IMR-90 (cell line): ENCODE measurements around the gene LHPP. TPM values are rescaled to one million over a fixed set of nuclear protein-coding genes. Genes with fewer than 3 reads are reported as not detected.

Experiments used
- ATAC-seq: fragments of 200-7000 bp; cut with Tn5 transposase; 2 replicates; pipeline ENCODE4 v1.9.1; 2020; ENCODE audit warnings: low read depth, mild to moderate bottlenecking, moderate library complexity
- BruUV-seq: library from RNA; stranded (reverse); fragments of 400-500 nt; replicated peaks from 2 replicates; lab custom pipeline; 2021; lab: Mats Ljungman, UMichigan
- CTCF ChIA-PET: fragments of 300-600 bp; formaldehyde crosslinking; extraction: SDS; loops from one replicate; lab custom pipeline; 2021; ENCODE audit warnings: antibody characterized with exemption; lab: Yijun Ruan, JAX
- POLR2A ChIA-PET: fragments of 300-600 bp; sonication (Branson Sonifier 250); formaldehyde crosslinking; loops from one replicate; lab custom pipeline; 2022; ENCODE audit warnings: antibody characterized with exemption; ENCODE audit not compliant: unreplicated experiment; lab: Charles Lee
- DNase-seq: peaks from one replicate; pipeline ENCODE4 v3.0.0; 2013
- H2AFZ ChIP-seq: replicated peaks from 2 replicates; pipeline ENCODE3; 2013; ENCODE audit warnings: low read length, mild to moderate bottlenecking; ENCODE audit not compliant: poor library complexity
- H2AK5ac ChIP-seq: 2 replicates; pipeline ENCODE4 v1.6.1; 2013; ENCODE audit warnings: low read depth, low read length, inconsistent platforms
- H2AK9ac ChIP-seq: replicated peaks from 2 replicates; pipeline ENCODE3; 2013; ENCODE audit warnings: mild to moderate bottlenecking, low read depth, low read length, moderate library complexity; ENCODE audit not compliant: poor library complexity
- H2BK120ac ChIP-seq: 2 replicates; pipeline ENCODE4 v1.6.1; 2013; ENCODE audit warnings: low read depth, low read length, inconsistent platforms
- H2BK15ac ChIP-seq: 3 replicates; pipeline ENCODE4 v1.6.1; 2013; ENCODE audit warnings: low read depth, low read length, inconsistent platforms
- H2BK20ac ChIP-seq: 2 replicates; pipeline ENCODE4 v1.6.1; 2013; ENCODE audit warnings: low read depth, mild to moderate bottlenecking, inconsistent platforms, low read length, moderate library complexity
- H2BK5ac ChIP-seq: 2 replicates; pipeline ENCODE4 v1.6.1; 2013; ENCODE audit warnings: mild to moderate bottlenecking, low read depth, low read length, inconsistent platforms; ENCODE audit not compliant: poor library complexity, severe bottlenecking
- H3K14ac ChIP-seq: replicated peaks from 2 replicates; pipeline ENCODE4 v1.6.1; 2013; ENCODE audit warnings: low read depth, low read length, inconsistent platforms
- H3K18ac ChIP-seq: 2 replicates; pipeline ENCODE4 v1.6.1; 2013; ENCODE audit warnings: low read depth, low read length, control low read depth
- H3K23ac ChIP-seq: 2 replicates; pipeline ENCODE4 v1.6.1; 2013; ENCODE audit warnings: low read depth, low read length, inconsistent platforms
- H3K27ac ChIP-seq: 2 replicates; pipeline ENCODE4 v1.5.1; 2013; ENCODE audit warnings: mild to moderate bottlenecking, control low read depth, low read length; ENCODE audit not compliant: insufficient read depth
- H3K27me3 ChIP-seq: 2 replicates; pipeline ENCODE4 v1.6.1; 2013; ENCODE audit warnings: low read length; ENCODE audit not compliant: control insufficient read depth, insufficient read depth
- H3K36me3 ChIP-seq: 2 replicates; pipeline ENCODE4 v1.6.1; 2013; ENCODE audit warnings: low read length, mixed read lengths; ENCODE audit not compliant: control insufficient read depth, insufficient read depth
- H3K4ac ChIP-seq: 2 replicates; pipeline ENCODE4 v1.6.1; 2013; ENCODE audit warnings: low read depth, low read length, inconsistent platforms
- H3K4me1 ChIP-seq: 2 replicates; pipeline ENCODE4 v1.6.1; 2013; ENCODE audit warnings: low read length, mixed read lengths; ENCODE audit not compliant: control insufficient read depth, insufficient read depth
- H3K4me2 ChIP-seq: 2 replicates; pipeline ENCODE4 v1.6.1; 2013; ENCODE audit warnings: low read depth, mild to moderate bottlenecking, control low read depth, low read length, moderate library complexity
- H3K4me3 ChIP-seq: 2 replicates; pipeline ENCODE4 v1.5.1; 2013; ENCODE audit warnings: low read depth, mild to moderate bottlenecking, control low read depth, low read length, moderate library complexity; ENCODE audit not compliant: insufficient read depth
- H3K56ac ChIP-seq: 2 replicates; pipeline ENCODE4 v1.6.1; 2013; ENCODE audit warnings: low read length, inconsistent platforms; ENCODE audit not compliant: insufficient read depth; ENCODE audit errors: extremely low read depth
- H3K79me1 ChIP-seq, 2 experiments: 2 replicates each; pipeline ENCODE4 v1.6.1; 2013; ENCODE audit warnings: low read length in 2 of 2, inconsistent platforms in 1 of 2, low read depth in 1 of 2
- H3K9ac ChIP-seq: 2 replicates; pipeline ENCODE4 v1.6.1; 2013; ENCODE audit warnings: low read depth, low read length, control low read depth
- H3K9me1 ChIP-seq: 2 replicates; pipeline ENCODE4 v1.6.1; 2013; ENCODE audit warnings: low read length, inconsistent platforms; ENCODE audit not compliant: insufficient read depth
- H3K9me3 ChIP-seq: 2 replicates; pipeline ENCODE4 v1.6.1; 2013; ENCODE audit warnings: low read length; ENCODE audit not compliant: control insufficient read depth, insufficient read depth
- H4K20me1 ChIP-seq: 2 replicates; pipeline ENCODE4 v1.6.1; 2013; ENCODE audit warnings: low read length, inconsistent platforms; ENCODE audit not compliant: insufficient read depth
- H4K5ac ChIP-seq: 2 replicates; pipeline ENCODE4 v1.6.1; 2013; ENCODE audit warnings: mild to moderate bottlenecking, low read depth, low read length, control low read depth
- H4K8ac ChIP-seq, 2 experiments: 2 replicates each; pipeline ENCODE4 v1.6.1; 2013; ENCODE audit warnings: low read depth in 2 of 2, low read length in 2 of 2, control low read depth in 1 of 2, inconsistent platforms in 1 of 2
- H4K91ac ChIP-seq: 2 replicates; pipeline ENCODE4 v1.6.1; 2013; ENCODE audit warnings: low read depth, low read length, inconsistent platforms; ENCODE audit not compliant: insufficient read depth
- CHD1 ChIP-seq: IDR thresholded peaks from 2 replicates; pipeline ENCODE4 v1.6.1; 2012; ENCODE audit warnings: low read depth, low read length, improper control_type of control experiment
- MAFK ChIP-seq: IDR thresholded peaks from 2 replicates; pipeline ENCODE4 v1.6.1; 2012; ENCODE audit warnings: low read depth, low read length, improper control_type of control experiment
- WGBS, 2 experiments: methylation state at CpG; one replicate each; pipeline versions ENCODE4 v1.1.5 to v1.1.7; 2013; ENCODE audit warnings: missing lambda C conversion rate in 2 of 2; ENCODE audit not compliant: insufficient read length in 1 of 2; ENCODE audit errors: extremely low coverage in 2 of 2; 5-methylcytosine and 5-hydroxymethylcytosine counted together
- dilution Hi-C: fragments of 300-500 bp; cut with HindIII; formaldehyde crosslinking; loops from one replicate; pipeline ENCODE4 v1.14.3; 2018; ENCODE audit warnings: low sequenced_read_pairs; ENCODE audit not compliant: unreplicated experiment
- in situ Hi-C: fragments of 300-500 bp; cut with MboI; formaldehyde crosslinking; loops from 3 replicates; pipeline ENCODE4 v1.14.3; 2019; ENCODE audit warnings: low sequenced_read_pairs, inconsistent platforms, mixed read lengths
- intact Hi-C: fragments of 100-400 bp; cut with micrococcal nuclease; formaldehyde crosslinking; loops from 2 replicates; pipeline ENCODE4 v1.10.0; 2022
- polyA plus RNA-seq, 3 experiments: library from polyadenylated mRNA; depleted of rRNA; stranded (reverse); fragments of >200 nt; gene quantifications; 2 replicates each; pipeline ENCODE4 v1.2.3, GENCODE V29; 2012; ENCODE audit warnings: low replicate concordance in 1 of 3
- total RNA-seq: library from RNA; depleted of rRNA; stranded (reverse); fragments of >200 nt; gene quantifications from 2 replicates; pipeline ENCODE4 v1.2.3, GENCODE V29; 2012

LHPP gene
- total and polyA plus RNA-seq, 2 of the 4 experiments (the other 2 are of a cell fraction): 2.7 to 8.3 TPM

DNA sequence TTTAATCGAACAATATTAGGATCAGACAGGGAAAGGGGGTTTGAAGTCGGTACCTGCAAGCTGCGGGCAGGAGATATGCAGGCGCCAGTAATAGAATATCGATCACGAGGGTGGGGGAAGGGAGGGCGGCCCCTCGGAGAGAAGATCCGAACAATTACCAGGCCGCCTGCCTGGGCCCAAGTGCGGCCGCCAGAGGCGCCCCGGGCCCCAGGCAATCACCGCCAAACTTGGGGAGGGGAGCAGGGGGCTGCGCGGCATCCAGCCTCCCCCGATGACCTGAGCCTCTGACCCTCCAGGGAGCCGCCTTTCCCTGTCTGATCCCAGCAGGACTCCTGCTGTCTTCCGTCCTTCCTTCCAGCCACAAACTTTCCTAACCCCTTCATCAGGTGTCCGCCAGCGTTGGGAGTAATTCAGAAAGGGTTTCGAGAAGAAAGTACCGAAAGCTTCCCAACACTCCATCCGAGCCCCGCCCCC is 12.9 kb upstream of the LHPP start:
- Histone ChIP-seq H2AK5ac (no peak overlapping the region), H3K14ac (no peak overlapping the region), H4K5ac (no peak overlapping the region), H3K23ac (no peak overlapping the region), H3K27me3 (peaks cover 82% of the 10 kb centered on the region), H3K27ac (no peak overlapping the region), H2BK120ac (no peak overlapping the region), H3K4ac (no peak overlapping the region), H3K79me1 (no peaks in the 10 kb centered on the region), H3K18ac (no peak overlapping the region), H3K9me3 (no peaks in the 10 kb centered on the region; the same call in 1 of the 2 replicates), H3K4me3 (no peak overlapping the region), H2BK15ac (no peak overlapping the region), H2AFZ (no peak overlapping the region), H3K9me1 (no peaks in the 10 kb centered on the region), H2BK20ac (no peak overlapping the region), H3K56ac (no peak overlapping the region), H4K20me1 (no peaks in the 10 kb centered on the region), H3K4me1 (no peaks in the 10 kb centered on the region; the same call in 1 of the 2 replicates), H4K8ac (no peak overlapping the region), H3K9ac (no peak overlapping the region), H2AK9ac (no peak overlapping the region), H4K91ac (no peak overlapping the region), H3K36me3 (no peaks in the 10 kb centered on the region), H2BK5ac (no peak overlapping the region), H3K4me2 (no peak overlapping the region)
- in situ Hi-C loops: no loop called here
- intact Hi-C loops: no loop called here
- BruUV-seq: no TSS peak
- WGBS, 2 experiments: 18% methylated on average over 3 of the region's 26 CpGs; no CpG with 5 or more reads in 1 of the 2 experiments
- dilution Hi-C loops: no loop called here
- ATAC-seq (no peak), DNase-seq (no peak)
- no peak for TF ChIP-seq CHD1
- no peak for TF ChIP-seq MAFK
- ChIA-PET CTCF (no interaction called here), POLR2A (no interaction called here)
